RKO (cell line): ENCODE results near the gene MTR.

Experiments
- DNase-seq: peaks from one replicate; pipeline ENCODE4 v3.0.0-alpha.2; 2016; ENCODE audit warnings: low spot score

The MTR gene

GRCh38 chr1:236779312-236779711 is 15.8 kb upstream of the MTR start:
- DNase-seq = no peak

- no peak for DNase-seq
Observed at GRCh38 chr1:236785477-236785876, 9.6 kb upstream of the MTR start.

- no peak for DNase-seq
Observed at GRCh38 chr1:236786453-236786852, 8.6 kb upstream of the MTR start.

GRCh38 chr1:236794585-236795034 is 482 bp upstream of the MTR start:
- DNase-seq = no peak

GRCh38 chr1:236795757-236796667 is 920 bp downstream of the MTR start:
- DNase-seq = peak; percentile 76

- DNase-seq = no peak
Observed at GRCh38 chr1:236799001-236799400, 3.9 kb downstream of the MTR start.

- DNase-seq = peak; percentile 7
Observed at GRCh38 chr1:236800002-236800620, 5.0 kb downstream of the MTR start.

- no peak for DNase-seq
Observed at GRCh38 chr1:236800623-236801022, 5.5 kb downstream of the MTR start.

GRCh38 chr1:236802264-236802663 is 7.2 kb downstream of the MTR start:
- DNase-seq = no peak

- no peak for DNase-seq
Observed at GRCh38 chr1:236806634-236807033, 11.5 kb downstream of the MTR start.

GRCh38 chr1:236808005-236808404 is 12.9 kb downstream of the MTR start:
- no peak for DNase-seq

- no peak for DNase-seq
Observed at GRCh38 chr1:236808564-236809130, 13.6 kb downstream of the MTR start.

- no peak for DNase-seq
Observed at GRCh38 chr1:236809148-236809547, 14.1 kb downstream of the MTR start.

GRCh38 chr1:236810018-236810417 is 14.9 kb downstream of the MTR start:
- no peak for DNase-seq

GRCh38 chr1:236812334-236813030 is 17.4 kb downstream of the MTR start:
- DNase-seq = no peak

GRCh38 chr1:236815941-236816340 is 20.8 kb downstream of the MTR start:
- DNase-seq = no peak

- no peak for DNase-seq
Observed at GRCh38 chr1:236819856-236820255, 24.8 kb downstream of the MTR start.

- no peak for DNase-seq
Observed at GRCh38 chr1:236821091-236821627, 26.1 kb downstream of the MTR start.

- DNase-seq = no peak
Observed at GRCh38 chr1:236823559-236823958, 28.5 kb downstream of the MTR start.

GRCh38 chr1:236829085-236829484 is 34.0 kb downstream of the MTR start:
- DNase-seq = no peak

- no peak for DNase-seq
Observed at GRCh38 chr1:236830116-236830515, 35.0 kb downstream of the MTR start.

- no peak for DNase-seq
Observed at GRCh38 chr1:236830560-236830959, 35.5 kb downstream of the MTR start.
